Upper lobe of left lung (tissue), 6 donors: ENCODE data around the gene SCRN2. TPM values are rescaled to one million over a fixed set of nuclear protein-coding genes. Genes with fewer than 3 reads are reported as not detected.

Experiments
- ATAC-seq, 2 donors: fragments of 200-7000 bp; cut with Tn5 transposase; one replicate each; pipeline ENCODE4 v1.9.1; 2022; ENCODE audit warnings: mild to moderate bottlenecking in 2 of 2, moderate library complexity in 2 of 2; ENCODE audit not compliant: low FRiP score in 2 of 2
- DNase-seq, 2 donors: peaks; one replicate each; pipeline ENCODE4 v3.0.0-alpha.2; 2019 to 2020
- H3K27ac ChIP-seq, 4 donors: fragments of 200-600 bp; sonication (generic); one replicate each; pipeline ENCODE4 v1.5.1; 2016 to 2019
- H3K27me3 ChIP-seq, 4 donors: fragments of 200-600 bp; sonication (generic); one replicate each; pipeline ENCODE4 v1.5.1; 2017 to 2019
- H3K36me3 ChIP-seq, 4 donors: fragments of 200-600 bp; sonication (generic); one replicate each; pipeline ENCODE4 v1.5.1; 2016 to 2019
- H3K4me1 ChIP-seq, 4 donors: fragments of 200-600 bp; sonication (generic); one replicate each; pipeline ENCODE4 v1.5.1; 2018 to 2019
- H3K4me3 ChIP-seq, 4 donors: fragments of 200-600 bp; sonication (generic); one replicate each; pipeline ENCODE4 v1.5.1; 2017 to 2019; ENCODE audit warnings: mild to moderate bottlenecking in 2 of 4, moderate library complexity in 1 of 4
- H3K9me3 ChIP-seq, 4 donors: fragments of 200-600 bp; sonication (generic); one replicate each; pipeline ENCODE4 v1.5.1; 2018 to 2019
- EP300 ChIP-seq, 4 donors: sonication (generic); formaldehyde crosslinking; IDR thresholded peaks; one replicate each; pipeline ENCODE4 v1.5.1; 2017; ENCODE audit warnings: antibody characterized with exemption in 4 of 4, control low read depth in 2 of 4
- POLR2A ChIP-seq, 4 donors: fragments of 450-650 bp; IDR thresholded peaks; one replicate each; pipeline ENCODE4 v1.5.1; 2016 to 2017; ENCODE audit warnings: antibody characterized with exemption in 4 of 4, mild to moderate bottlenecking in 2 of 4
- POLR2AphosphoS5 ChIP-seq, 2 donors: sonication (generic); formaldehyde crosslinking; IDR thresholded peaks; one replicate each; pipeline ENCODE4 v1.5.1; 2017; ENCODE audit warnings: antibody characterized with exemption in 2 of 2
- whole genome bisulfite sequencing, 2 donors: methylation state at CpG; one replicate each; pipeline ENCODE4 v1.1.5; 2017 to 2018; 5-methylcytosine and 5-hydroxymethylcytosine counted together
- total RNA-seq, 6 donors: library from RNA; depleted of rRNA in 4 of 6; stranded (reverse); fragments of >200 nt in 4 of 6; gene quantifications; one replicate each; pipeline versions ENCODE4 v1.1.0 to v1.2.1, GENCODE V29; 2016 to 2021
- TF ChIP-seq, protein P1 (sequence below), 6 experiments: fragments of 450-650 bp in 4 of 6; fragments of 200-600 bp in 2 of 6; sonication (generic) in 2 of 6; IDR thresholded peaks; one replicate each; pipeline ENCODE4 v1.5.1; 2016 to 2019; ENCODE audit warnings: antibody characterized with exemption in 6 of 6
- donor health status: DM: no; HTN: no; CAD: no; lungs with moderate emphysema.
- donor health status: DM: no; HTN: yes; CAD: no; lungs with severe emphysema.

Gene SCRN2
- total RNA-seq, 6 donors from 2014 or later: 24.4 to 73.3 (median 34.8) TPM

DNA sequence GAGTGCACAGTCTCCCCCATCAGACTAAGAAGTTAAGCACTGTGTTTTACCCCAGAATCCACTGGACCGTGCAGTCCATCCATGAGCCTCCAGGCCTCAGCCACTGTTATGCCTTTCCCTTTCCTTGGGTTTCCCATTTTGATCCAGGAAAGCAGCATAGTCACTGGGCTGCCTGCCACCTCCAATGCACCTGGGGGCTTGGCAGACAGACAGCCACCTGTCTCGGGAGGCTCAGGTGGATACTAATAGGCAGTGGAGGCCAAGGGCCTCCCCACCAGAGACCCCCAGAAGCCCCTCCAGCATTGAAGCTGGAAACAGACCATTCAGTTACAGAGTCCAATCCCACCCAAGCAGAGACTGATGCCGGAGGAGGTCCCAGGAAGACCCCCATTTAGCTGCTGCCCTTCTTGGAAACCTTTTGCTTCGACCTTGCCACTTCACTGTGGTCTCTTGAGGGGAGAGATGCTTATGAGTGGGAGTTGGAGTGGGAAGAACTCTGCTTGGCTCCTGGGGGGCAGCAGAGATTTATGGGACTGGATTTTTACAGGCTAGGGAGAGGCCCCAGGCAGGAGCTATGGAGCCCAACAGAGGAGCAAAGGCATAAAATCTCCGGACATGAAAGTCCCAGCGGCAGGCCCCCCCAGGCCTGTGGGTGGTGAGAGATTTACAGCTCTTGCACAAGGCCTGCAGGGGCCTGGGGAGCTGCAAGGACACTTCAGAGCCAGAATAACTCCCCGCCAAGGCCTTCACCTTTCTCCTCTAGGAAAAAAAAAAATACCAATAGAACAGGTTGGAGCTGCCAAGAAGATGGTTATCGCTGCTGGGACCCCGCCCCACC lies 42.7 kb upstream of the SCRN2 start:
- H3K27me3 ChIP-seq: no peaks in the 10 kb centered on the region
- WGBS, 2 donors: 71 to 73% methylated on average over 8 to 9 of the region's 9 CpGs
- H3K4me1 ChIP-seq: peaks cover 25 to 45% (median 34%) of the 10 kb centered on the region in 4 donors
- no peaks in the 10 kb centered on the region for H3K36me3 ChIP-seq
- DNase-seq (no peak), ATAC-seq (no peak)
- H3K9me3 ChIP-seq: no peaks in the 10 kb centered on the region
- H3K27ac ChIP-seq: peak overlapping the region; percentile 55 to 86 (median 72)
- TF ChIP-seq EP300 (IDR thresholded peaks at IDR 0.05) (no peak), POLR2AphosphoS5 (IDR thresholded peaks at IDR 0.05) (no peak), POLR2A (IDR thresholded peaks at IDR 0.05) (no peak)
- TF ChIP-seq, protein P1, sequence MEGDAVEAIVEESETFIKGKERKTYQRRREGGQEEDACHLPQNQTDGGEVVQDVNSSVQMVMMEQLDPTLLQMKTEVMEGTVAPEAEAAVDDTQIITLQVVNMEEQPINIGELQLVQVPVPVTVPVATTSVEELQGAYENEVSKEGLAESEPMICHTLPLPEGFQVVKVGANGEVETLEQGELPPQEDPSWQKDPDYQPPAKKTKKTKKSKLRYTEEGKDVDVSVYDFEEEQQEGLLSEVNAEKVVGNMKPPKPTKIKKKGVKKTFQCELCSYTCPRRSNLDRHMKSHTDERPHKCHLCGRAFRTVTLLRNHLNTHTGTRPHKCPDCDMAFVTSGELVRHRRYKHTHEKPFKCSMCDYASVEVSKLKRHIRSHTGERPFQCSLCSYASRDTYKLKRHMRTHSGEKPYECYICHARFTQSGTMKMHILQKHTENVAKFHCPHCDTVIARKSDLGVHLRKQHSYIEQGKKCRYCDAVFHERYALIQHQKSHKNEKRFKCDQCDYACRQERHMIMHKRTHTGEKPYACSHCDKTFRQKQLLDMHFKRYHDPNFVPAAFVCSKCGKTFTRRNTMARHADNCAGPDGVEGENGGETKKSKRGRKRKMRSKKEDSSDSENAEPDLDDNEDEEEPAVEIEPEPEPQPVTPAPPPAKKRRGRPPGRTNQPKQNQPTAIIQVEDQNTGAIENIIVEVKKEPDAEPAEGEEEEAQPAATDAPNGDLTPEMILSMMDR (IDR thresholded peaks at IDR 0.05): no peak
- no peak overlapping the region for H3K4me3 ChIP-seq

DNA sequence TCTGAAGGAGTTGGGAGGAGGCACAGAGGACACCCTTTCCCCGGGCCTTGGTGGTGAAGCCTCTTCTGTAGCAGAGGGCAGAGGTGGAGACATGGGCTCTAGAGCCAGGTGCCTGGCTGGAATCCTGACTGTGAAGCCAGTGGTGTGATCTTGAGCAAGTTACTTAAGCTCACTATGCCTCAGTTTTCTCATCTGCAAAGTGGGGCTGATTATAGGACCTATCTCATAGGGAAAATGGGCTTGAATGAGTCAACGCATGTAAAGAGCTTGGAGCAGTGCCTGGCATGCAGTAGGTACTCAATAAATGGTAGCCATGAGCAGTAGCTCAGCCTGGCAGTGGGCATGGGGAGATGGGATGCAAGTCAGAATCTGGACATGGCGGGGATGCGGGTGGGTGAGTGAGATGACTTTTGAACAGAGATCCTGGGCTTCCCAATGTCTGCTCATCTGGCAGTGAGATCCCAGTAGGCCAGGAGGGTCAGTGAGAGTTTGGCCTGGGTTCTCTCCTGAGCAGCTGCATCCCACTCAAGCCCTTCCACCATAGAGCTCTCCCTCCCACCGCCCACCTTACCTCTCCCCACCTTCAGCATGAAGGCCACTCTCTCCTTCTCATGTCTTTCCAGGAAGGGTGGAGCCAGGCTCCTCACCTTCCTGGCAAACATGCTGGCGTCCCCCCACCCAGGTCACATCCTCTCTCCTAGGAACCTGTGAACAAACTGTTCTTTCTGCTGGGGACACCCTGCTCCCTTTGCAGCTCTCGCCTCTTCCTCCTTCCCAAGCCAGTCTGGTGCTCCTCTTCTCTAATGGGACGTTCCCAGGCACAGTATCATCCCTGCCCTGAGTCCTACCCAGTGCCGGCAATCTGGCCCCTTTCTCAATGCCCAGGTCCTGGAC lies 41.9 kb upstream of the SCRN2 start:
- peak in 1 of 2 donors; percentile 78 for TF ChIP-seq POLR2AphosphoS5 (IDR thresholded peaks at IDR 0.05)
- TF ChIP-seq POLR2A (IDR thresholded peaks at IDR 0.05): no peak
- peak in 2 of 4 donors; percentile 68 to 97 for TF ChIP-seq EP300 (IDR thresholded peaks at IDR 0.05)
- TF ChIP-seq, protein P1 (IDR thresholded peaks at IDR 0.05): no peak
- no peak for ATAC-seq
- Histone ChIP-seq H3K27me3 (no peaks in the 10 kb centered on the region), H3K36me3 (no peaks in the 10 kb centered on the region), H3K4me3 (peak overlapping the region in 3 of 4 donors; percentile 1 to 24 (median 9)), H3K27ac (peak overlapping the region; percentile 55 to 86 (median 72)), H3K4me1 (peaks cover 25 to 50% (median 37%) of the 10 kb centered on the region in 4 donors), H3K9me3 (no peaks in the 10 kb centered on the region)
- DNase-seq: no peak
- WGBS, 2 donors: 75 to 83% methylated on average over 8 to 9 of the region's 9 CpGs

DNA sequence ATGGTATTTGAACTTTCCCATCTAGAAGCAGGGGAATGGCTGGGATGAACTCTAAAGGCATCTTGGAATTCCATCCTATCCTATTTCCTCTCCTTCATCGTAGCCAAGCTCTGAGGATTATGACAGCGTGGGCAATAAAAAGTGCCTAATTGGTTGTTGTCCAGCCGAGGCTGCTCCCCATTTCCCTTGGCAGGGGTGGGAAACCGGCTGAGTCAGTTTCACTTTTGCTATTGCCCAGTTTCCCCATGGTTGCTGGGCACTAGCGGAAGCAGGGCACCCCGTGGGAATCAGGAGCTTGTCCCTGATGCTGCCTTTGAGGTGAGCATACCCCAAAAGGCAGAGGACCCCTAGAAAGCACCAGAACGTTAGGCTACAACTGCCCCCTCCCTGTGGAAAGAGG lies 41.2 kb upstream of the SCRN2 start:
- peak overlapping the region; percentile 45 to 86 (median 72) for H3K27ac ChIP-seq
- ATAC-seq (peak in 1 of 2 donors; percentile 54), DNase-seq (peak in 1 of 2 donors; percentile 44)
- peak overlapping the region in 3 of 4 donors; percentile 1 to 24 (median 9) for H3K4me3 ChIP-seq
- H3K9me3 ChIP-seq: no peaks in the 10 kb centered on the region
- TF ChIP-seq, protein P1 (IDR thresholded peaks at IDR 0.05): no peak
- no peak for TF ChIP-seq EP300 (IDR thresholded peaks at IDR 0.05)
- TF ChIP-seq POLR2AphosphoS5 (IDR thresholded peaks at IDR 0.05): no peak
- TF ChIP-seq POLR2A (IDR thresholded peaks at IDR 0.05): no peak
- WGBS, 2 donors: 14 to 26% methylated on average over 5 to 7 of the region's 7 CpGs
- no peaks in the 10 kb centered on the region for H3K36me3 ChIP-seq
- no peaks in the 10 kb centered on the region for H3K27me3 ChIP-seq
- peaks cover 25 to 57% (median 43%) of the 10 kb centered on the region in 4 donors for H3K4me1 ChIP-seq

DNA sequence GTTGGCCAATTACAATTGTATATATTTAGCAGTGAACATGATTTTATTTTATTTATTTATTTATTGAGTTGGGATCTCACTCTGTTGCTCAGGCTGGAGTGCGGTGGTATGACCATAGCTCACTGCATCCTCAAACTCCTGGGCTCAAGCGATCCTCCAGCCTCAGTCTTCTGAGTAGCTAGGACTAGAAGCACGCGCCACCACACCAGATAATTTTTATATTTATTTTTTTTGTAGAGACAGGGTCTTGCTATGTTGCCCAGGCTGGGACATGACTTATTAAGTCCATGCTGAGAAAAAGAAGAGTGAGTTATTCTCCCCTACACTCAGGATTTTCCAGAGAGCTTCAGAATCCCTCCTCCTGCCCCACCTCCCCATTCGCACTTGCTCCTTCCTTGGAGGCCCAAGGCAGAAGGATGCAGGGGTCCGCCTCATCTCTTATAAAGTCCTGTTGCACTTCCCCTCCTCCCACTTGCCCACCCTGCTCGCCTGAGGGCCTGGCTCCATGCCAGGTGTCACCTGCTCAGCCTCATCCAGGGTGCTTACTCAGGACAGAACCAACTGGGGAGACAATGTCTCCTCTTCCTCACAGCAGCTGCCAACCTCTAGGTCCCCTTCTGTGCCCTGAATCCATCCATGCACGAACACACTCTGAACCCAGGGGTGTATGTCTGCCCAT lies 38.8 kb upstream of the SCRN2 start:
- no peak overlapping the region for H3K4me3 ChIP-seq
- no peaks in the 10 kb centered on the region for H3K9me3 ChIP-seq
- H3K4me1 ChIP-seq: peaks cover 22 to 47% (median 38%) of the 10 kb centered on the region in 4 donors
- ATAC-seq: no peak
- DNase-seq: no peak
- no peak for TF ChIP-seq EP300 (IDR thresholded peaks at IDR 0.05)
- TF ChIP-seq, protein P1 (IDR thresholded peaks at IDR 0.05): no peak
- TF ChIP-seq POLR2AphosphoS5 (IDR thresholded peaks at IDR 0.05): no peak
- no peak for TF ChIP-seq POLR2A (IDR thresholded peaks at IDR 0.05)
- WGBS, 2 donors: 86 to 87% methylated on average over 7 to 8 of the region's 8 CpGs
- H3K27ac ChIP-seq: no peak overlapping the region
- H3K36me3 ChIP-seq: no peaks in the 10 kb centered on the region
- H3K27me3 ChIP-seq: no peaks in the 10 kb centered on the region
